AG04450 (cell line): ENCODE results near the gene C16orf86. TPM values are rescaled to one million over a fixed set of nuclear protein-coding genes. Genes with fewer than 3 reads are reported as not detected.

Experiments
- CTCF ChIA-PET: fragments of 300-600, 350-600 bp; formaldehyde crosslinking; extraction: SDS; loops from one replicate; lab custom pipeline; 2022; ENCODE audit warnings: antibody characterized with exemption, inconsistent platforms; lab: Charles Lee
- POLR2A ChIA-PET: fragments of 350-600 bp; formaldehyde crosslinking; extraction: SDS; loops from one replicate; lab custom pipeline; 2021; ENCODE audit warnings: antibody characterized with exemption, inconsistent platforms; lab: Yijun Ruan, JAX
- DNase-seq: peaks from one replicate; pipeline ENCODE4 v3.0.0-alpha.2; 2011; ENCODE audit warnings: low read depth, low spot score
- H3K27ac ChIP-seq: one replicate; pipeline ENCODE4 v1.5.1; 2012; ENCODE audit warnings: low read depth, low read length, control low read depth
- H3K27me3 ChIP-seq: one replicate; pipeline ENCODE4 v1.6.0; 2012; ENCODE audit warnings: low read length; ENCODE audit not compliant: control insufficient read depth, insufficient read depth
- H3K4me3 ChIP-seq: 2 replicates; pipeline ENCODE4 v1.5.1; 2011; ENCODE audit warnings: mild to moderate bottlenecking, low read depth, low read length, control low read depth
- H3K9me3 ChIP-seq: 2 replicates; pipeline ENCODE4 v1.5.1; 2012; ENCODE audit warnings: low read length; ENCODE audit not compliant: control insufficient read depth, insufficient read depth
- polyA plus RNA-seq: library from polyadenylated mRNA; depleted of rRNA; stranded (reverse); fragments of >200 nt; gene quantifications from 2 replicates; pipeline ENCODE4 v1.2.3, GENCODE V29; 2011
- TF ChIP-seq, protein P1 (sequence below): IDR thresholded peaks from 2 replicates; pipeline ENCODE4 v1.5.1; 2011; ENCODE audit warnings: low read depth, low read length, control low read depth, inconsistent platforms

The C16orf86 gene
- polyA plus RNA-seq, 1 experiment, result 0.56 TPM

GRCh38 chr16:67672739-67673662, 6.4 kb downstream of the C16orf86 start:
- Histone ChIP-seq H3K27me3 (no peaks in the 10 kb centered on the region), H3K27ac (no peak overlapping the region)
- POLR2A ChIA-PET, result interaction anchor here (0.5 to 0.9 kb wide), 2 partner anchors 110 to 252 kb away, joined by 3 to 5 read pairs; partner anchors contain the start of gene CTCF

DNA sequence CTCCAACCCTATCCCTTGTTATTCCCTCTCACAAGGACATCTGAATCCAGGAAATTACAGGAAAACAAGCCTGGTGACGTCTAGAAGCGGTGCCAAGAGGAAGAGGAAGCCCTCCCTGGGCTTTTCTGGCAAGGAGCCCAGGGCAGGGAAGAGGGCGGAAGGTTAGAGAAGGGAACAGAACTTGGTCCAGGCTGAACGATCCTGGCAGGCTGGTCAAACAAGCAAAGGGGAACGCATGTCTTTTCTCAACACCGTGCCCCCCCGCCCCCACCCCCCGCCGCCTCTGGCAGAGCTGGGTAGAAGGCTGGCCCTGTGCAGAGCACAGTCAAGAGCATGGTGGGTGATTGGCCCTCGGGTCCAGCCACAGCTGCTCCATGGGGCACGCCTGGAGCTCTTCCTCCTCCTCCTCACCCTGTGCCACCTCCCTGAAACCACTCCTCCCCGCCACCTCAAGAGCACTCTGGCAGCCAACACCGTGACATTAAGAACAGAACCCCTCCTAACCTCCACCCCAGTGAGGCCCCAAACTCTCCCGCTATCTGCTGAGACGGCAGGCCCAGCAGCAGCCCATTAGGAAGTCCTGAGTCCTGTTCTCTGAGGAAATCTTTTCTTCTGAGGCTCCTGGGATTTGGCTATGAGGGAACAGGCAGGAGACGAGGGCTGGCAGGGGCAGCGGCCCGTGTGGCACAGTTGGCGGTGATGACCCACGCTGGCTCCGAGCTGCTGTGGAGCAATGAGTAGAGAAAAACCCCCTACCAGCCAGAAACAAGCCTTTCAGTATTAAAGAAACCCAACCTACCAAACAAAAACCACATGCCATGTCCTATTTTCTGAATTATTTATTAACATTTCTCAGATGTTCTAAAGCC, 7.3 kb downstream of the C16orf86 start:
- CTCF ChIA-PET, result interaction anchor here (0.5 to 11.4 kb wide), 9 partner anchors 9 to 359 kb away, joined by 3 to 181 read pairs (median 7); partner anchors contain the start of genes RANBP10 and TSNAXIP1
- H3K27ac ChIP-seq, result peak overlapping the region; percentile 11
- POLR2A ChIA-PET, result interaction anchor here (0.5 to 0.6 kb wide), 2 partner anchors 59 to 168 kb away, joined by 3 to 8 read pairs; no protein-coding TSS in a partner anchor
- TF ChIP-seq, protein P1, sequence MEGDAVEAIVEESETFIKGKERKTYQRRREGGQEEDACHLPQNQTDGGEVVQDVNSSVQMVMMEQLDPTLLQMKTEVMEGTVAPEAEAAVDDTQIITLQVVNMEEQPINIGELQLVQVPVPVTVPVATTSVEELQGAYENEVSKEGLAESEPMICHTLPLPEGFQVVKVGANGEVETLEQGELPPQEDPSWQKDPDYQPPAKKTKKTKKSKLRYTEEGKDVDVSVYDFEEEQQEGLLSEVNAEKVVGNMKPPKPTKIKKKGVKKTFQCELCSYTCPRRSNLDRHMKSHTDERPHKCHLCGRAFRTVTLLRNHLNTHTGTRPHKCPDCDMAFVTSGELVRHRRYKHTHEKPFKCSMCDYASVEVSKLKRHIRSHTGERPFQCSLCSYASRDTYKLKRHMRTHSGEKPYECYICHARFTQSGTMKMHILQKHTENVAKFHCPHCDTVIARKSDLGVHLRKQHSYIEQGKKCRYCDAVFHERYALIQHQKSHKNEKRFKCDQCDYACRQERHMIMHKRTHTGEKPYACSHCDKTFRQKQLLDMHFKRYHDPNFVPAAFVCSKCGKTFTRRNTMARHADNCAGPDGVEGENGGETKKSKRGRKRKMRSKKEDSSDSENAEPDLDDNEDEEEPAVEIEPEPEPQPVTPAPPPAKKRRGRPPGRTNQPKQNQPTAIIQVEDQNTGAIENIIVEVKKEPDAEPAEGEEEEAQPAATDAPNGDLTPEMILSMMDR, result no peak
- DNase-seq, result no peak
- H3K27me3 ChIP-seq, result no peaks in the 10 kb centered on the region
- no peak overlapping the region for H3K4me3 ChIP-seq
- no peaks in the 10 kb centered on the region for H3K9me3 ChIP-seq

More at GRCh38 chr16:67672739-67673662, 6.4 kb downstream of the C16orf86 start:
- no peak overlapping the region for H3K4me3 ChIP-seq
- TF ChIP-seq, protein P1, result peak; percentile 83
- no peaks in the 10 kb centered on the region for H3K9me3 ChIP-seq
- DNase-seq, result peak; percentile 56
- CTCF ChIA-PET, result interaction anchor here (0.5 to 11.4 kb wide), 22 partner anchors 10 to 360 kb away, joined by 3 to 181 read pairs (median 4); partner anchors contain the start of genes NRN1L, RANBP10 and TSNAXIP1

DNA sequence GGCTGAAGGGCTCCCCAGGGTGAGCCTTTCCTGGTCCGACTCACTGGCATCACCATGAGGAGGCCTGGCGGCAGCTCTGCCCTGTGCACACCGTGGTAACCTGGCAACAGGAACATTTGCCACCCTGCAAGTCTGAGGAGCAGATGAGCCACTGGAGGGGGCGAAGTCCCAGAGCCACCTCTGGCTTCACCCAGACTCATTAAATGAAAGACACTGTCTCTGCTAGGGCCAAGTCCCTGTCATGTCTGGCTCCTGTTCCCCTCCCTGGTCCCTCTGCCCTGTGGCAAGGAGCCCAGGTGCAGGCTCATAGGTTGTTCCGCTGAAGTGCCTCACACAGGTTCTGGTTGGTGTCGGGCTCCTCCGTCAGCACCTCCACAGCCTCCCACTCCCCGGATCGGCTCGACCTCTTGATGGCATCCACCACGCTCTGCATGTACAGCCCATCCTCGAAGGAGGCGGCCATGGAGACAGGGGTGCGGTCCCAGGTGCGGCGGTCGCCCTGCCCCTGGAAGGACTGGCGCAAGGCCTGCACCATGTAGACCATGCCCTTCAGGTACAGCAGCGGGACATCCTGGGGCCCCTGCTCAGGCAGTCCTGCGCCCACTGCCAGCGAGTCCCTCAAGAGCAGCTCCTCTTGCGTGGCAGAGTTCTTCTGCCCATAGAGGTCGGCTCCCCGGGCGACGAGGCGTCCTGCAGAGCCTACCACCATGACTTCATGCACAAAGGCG, 8.4 kb downstream of the C16orf86 start:
- Histone ChIP-seq H3K4me3 (no peak overlapping the region), H3K27me3 (no peaks in the 10 kb centered on the region), H3K9me3 (no peaks in the 10 kb centered on the region), H3K27ac (no peak overlapping the region)
- DNase-seq, result no peak
- CTCF ChIA-PET, result interaction anchor here (1.6 kb wide), 1 partner anchor 154 kb away, joined by 4 read pairs; no protein-coding TSS in a partner anchor
- TF ChIP-seq, protein P1, result no peak
- POLR2A ChIA-PET, result no interaction called here

GRCh38 chr16:67675579-67675935, 8.9 kb downstream of the C16orf86 start:
- Histone ChIP-seq H3K9me3 (no peaks in the 10 kb centered on the region), H3K27ac (no peak overlapping the region), H3K4me3 (no peak overlapping the region), H3K27me3 (no peaks in the 10 kb centered on the region)
- TF ChIP-seq, protein P1, result no peak
- ChIA-PET CTCF (interaction anchor here (1.6 kb wide), 1 partner anchor 155 kb away, joined by 4 read pairs; no protein-coding TSS in a partner anchor), POLR2A (no interaction called here)
- DNase-seq, result no peak
